ENCODE results near the gene SPATA24. TPM values are rescaled to one million over a fixed set of nuclear protein-coding genes. Genes with fewer than 3 reads are reported as not detected.

Gene SPATA24
- total RNA-seq, 1 donor from 2014 or later: not detected

DNA sequence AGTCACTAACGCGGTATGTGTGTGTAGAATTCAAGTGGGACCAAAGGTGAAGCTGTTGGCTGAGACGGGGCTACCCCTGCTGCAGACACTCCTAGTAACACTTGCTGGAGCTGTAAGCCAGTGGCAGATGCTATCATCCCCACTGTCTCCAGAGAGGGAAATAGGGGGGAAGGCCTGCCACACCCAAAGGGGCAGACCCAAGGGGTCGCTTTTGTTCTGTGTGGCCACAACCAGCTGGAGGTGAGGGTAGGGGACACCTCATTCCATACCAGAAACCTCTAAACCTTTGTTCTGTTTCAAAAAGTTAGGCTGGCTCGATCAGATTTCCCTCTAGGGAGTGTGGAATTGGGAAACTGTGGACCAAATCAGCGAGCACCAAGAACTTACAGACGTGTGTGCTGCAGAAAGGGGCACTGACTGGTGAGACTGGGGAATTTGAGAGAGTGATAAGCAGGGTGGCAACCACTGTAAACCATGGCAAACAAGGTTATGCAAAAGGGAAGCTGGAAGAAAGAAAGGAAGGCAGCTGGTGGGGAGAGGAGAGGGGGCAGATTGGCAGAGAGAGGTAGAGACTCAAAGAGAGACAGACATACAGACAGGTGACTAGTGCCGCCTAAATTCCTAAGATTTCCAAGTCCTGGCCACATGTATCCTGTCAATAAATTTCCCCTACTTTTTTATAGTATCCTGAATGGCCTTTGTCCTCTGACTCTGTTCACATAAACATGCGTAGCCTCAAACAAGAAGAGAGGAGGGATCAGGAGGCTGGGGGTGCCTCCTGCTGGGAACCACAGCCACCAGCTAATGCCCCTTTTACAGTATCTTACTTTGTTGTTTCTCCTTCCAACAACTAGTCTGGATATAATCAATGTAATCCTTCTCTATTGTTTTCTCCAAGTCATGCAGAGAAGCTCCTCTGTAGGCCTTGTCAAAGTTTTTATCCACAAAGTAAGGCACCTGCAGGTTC, 15.6 kb upstream of the SPATA24 start:
- H3K36me3 ChIP-seq: peaks cover 26 to 43% of the 10 kb centered on the region in 2 donors
- peak overlapping the region; percentile 2 to 72 for H3K27ac ChIP-seq
- intact Hi-C loops (cut with DNase I): loop anchor here (5.0 to 10.0 kb wide), 2 partner anchors 143 to 345 kb away; partner anchors contain the start of gene UBE2D2
- peak in 1 of 2 donors; percentile 52 for DNase-seq (ENCODE audit: low spot score in 2 of 2)
- TF ChIP-seq, protein P1, sequence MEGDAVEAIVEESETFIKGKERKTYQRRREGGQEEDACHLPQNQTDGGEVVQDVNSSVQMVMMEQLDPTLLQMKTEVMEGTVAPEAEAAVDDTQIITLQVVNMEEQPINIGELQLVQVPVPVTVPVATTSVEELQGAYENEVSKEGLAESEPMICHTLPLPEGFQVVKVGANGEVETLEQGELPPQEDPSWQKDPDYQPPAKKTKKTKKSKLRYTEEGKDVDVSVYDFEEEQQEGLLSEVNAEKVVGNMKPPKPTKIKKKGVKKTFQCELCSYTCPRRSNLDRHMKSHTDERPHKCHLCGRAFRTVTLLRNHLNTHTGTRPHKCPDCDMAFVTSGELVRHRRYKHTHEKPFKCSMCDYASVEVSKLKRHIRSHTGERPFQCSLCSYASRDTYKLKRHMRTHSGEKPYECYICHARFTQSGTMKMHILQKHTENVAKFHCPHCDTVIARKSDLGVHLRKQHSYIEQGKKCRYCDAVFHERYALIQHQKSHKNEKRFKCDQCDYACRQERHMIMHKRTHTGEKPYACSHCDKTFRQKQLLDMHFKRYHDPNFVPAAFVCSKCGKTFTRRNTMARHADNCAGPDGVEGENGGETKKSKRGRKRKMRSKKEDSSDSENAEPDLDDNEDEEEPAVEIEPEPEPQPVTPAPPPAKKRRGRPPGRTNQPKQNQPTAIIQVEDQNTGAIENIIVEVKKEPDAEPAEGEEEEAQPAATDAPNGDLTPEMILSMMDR (IDR thresholded peaks at IDR 0.05): no peak
- H3K9me3 ChIP-seq: no peaks in the 10 kb centered on the region
- H3K4me1 ChIP-seq: peaks cover 10 to 34% of the 10 kb centered on the region in 2 donors
- H3K4me3 ChIP-seq: no peak overlapping the region
- no peaks in the 10 kb centered on the region for H3K27me3 ChIP-seq

DNA sequence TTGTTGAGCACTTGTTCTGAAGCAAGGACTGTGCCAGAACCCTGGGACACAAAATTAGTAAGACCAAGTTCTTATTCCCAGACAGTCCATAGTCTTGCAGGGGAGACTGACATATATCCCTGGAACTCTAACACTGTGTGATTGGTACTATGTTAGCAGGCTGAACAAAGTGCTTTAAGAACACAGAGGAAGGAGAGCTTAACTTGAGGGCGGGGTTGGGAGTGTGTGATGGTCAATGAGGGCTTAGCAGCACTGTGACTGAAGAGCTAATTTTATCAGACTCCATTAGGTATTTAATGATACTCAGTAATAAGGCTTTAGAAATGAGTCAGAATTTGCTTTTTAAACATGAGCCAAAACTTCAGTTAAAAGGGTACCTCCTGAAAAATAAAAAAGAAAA, 14.9 kb upstream of the SPATA24 start:
- no peaks in the 10 kb centered on the region for H3K27me3 ChIP-seq
- TF ChIP-seq, protein P1 (IDR thresholded peaks at IDR 0.05): no peak
- intact Hi-C loops (cut with DNase I): no loop called here
- H3K4me3 ChIP-seq: no peak overlapping the region
- H3K27ac ChIP-seq: peak overlapping the region; percentile 65 to 72
- peaks cover 10 to 36% of the 10 kb centered on the region in 2 donors for H3K4me1 ChIP-seq
- peak in 1 of 2 donors; percentile 24 for DNase-seq (ENCODE audit: low spot score in 2 of 2)
- H3K36me3 ChIP-seq: peaks cover 24 to 36% of the 10 kb centered on the region in 2 donors
- H3K9me3 ChIP-seq: no peaks in the 10 kb centered on the region

DNA sequence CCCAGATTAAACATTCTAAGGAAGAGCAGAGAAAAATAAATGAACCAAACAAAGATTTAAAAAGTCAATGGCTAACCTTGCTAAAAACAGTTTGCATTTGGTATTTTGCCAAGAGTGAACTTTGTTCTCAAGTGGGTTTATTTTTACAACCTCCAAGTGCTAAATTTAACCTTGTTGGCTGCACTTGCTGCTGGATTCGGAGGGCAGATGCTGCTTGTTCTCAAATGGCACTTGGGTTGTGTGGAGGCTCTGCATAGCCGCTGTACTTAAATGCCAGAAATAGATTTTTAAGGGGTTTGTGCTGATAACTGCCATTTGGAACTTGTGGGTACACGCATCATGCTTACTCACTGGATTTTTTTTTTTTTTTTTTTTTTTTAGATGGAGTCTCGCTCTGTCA, 13.3 kb upstream of the SPATA24 start:
- no peaks in the 10 kb centered on the region for H3K27me3 ChIP-seq
- TF ChIP-seq, protein P1 (IDR thresholded peaks at IDR 0.05): no peak
- peak overlapping the region; percentile 74 to 76 for H3K27ac ChIP-seq
- H3K4me1 ChIP-seq: peaks cover 10 to 36% of the 10 kb centered on the region in 2 donors
- intact Hi-C loops (cut with DNase I): loop anchor here (1.0 kb wide), 1 partner anchor 23 kb away; no protein-coding TSS in a partner anchor
- H3K4me3 ChIP-seq: no peak overlapping the region
- H3K9me3 ChIP-seq: no peaks in the 10 kb centered on the region
- DNase-seq (ENCODE audit: low spot score in 2 of 2): peak in 1 of 2 donors; percentile 83
- peaks cover 21 to 40% of the 10 kb centered on the region in 2 donors for H3K36me3 ChIP-seq

DNA sequence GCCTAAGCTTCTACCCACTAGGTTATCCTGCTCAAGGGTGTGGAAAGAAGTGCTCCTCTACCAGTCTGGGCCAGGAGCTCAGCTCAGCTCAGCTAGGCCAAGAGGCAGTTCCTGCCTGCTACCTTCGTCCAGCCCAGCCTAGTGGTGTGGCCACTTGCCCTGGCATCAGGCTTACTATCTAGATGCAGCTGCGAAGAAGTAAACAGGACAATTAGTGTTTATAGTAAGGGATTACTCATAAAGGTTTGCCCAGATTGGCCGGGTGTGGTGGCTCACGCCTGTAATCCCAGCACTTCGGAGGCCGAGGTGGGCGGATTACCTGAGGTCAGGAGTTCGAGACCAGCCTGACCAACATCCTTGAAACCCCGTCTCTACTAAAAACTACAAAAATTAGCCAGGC, 12.8 kb upstream of the SPATA24 start:
- H3K4me3 ChIP-seq: no peak overlapping the region
- intact Hi-C loops (cut with DNase I): loop anchor here (1.0 kb wide), 1 partner anchor 22 kb away; no protein-coding TSS in a partner anchor
- TF ChIP-seq, protein P1 (IDR thresholded peaks at IDR 0.05): no peak
- H3K36me3 ChIP-seq: peaks cover 20 to 36% of the 10 kb centered on the region in 2 donors
- peak in 1 of 2 donors; percentile 61 for DNase-seq (ENCODE audit: low spot score in 2 of 2)
- no peaks in the 10 kb centered on the region for H3K9me3 ChIP-seq
- H3K27ac ChIP-seq: peak overlapping the region; percentile 74 to 76
- peaks cover 10 to 36% of the 10 kb centered on the region in 2 donors for H3K4me1 ChIP-seq
- no peaks in the 10 kb centered on the region for H3K27me3 ChIP-seq

DNA sequence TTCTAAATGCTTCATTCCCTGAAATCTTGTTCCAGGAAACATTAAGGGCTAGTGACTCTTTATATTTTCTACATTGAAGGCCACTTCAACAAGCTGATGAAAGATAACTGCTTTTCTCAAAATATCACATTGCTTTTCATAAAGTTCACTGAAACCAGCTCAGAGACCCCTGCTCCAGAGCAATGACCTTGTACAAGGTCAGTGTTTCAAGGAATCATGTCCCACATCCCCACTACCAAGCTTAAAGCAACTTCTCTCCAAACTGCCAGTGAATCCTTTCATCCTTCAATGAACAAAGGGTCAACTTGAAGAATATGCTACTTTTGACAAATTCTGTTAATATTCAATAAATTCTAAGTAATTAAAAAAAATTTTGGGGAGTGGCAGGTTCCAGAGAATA, 12.0 kb upstream of the SPATA24 start:
- Histone ChIP-seq H3K27me3 (no peaks in the 10 kb centered on the region), H3K27ac (peak overlapping the region; percentile 74 to 76), H3K4me3 (no peak overlapping the region), H3K9me3 (no peaks in the 10 kb centered on the region), H3K4me1 (peaks cover 10 to 40% of the 10 kb centered on the region in 2 donors), H3K36me3 (peaks cover 14 to 28% of the 10 kb centered on the region in 2 donors)
- intact Hi-C loops (cut with DNase I): no loop called here
- DNase-seq (ENCODE audit: low spot score in 2 of 2): no peak
- TF ChIP-seq, protein P1 (IDR thresholded peaks at IDR 0.05): no peak

All from ascending aorta (tissue), 2 donors.